OCI-LY1 (cell line): ENCODE data around the gene CTDSPL2.

ENCODE experiments used
- H2AFZ ChIP-seq: fragments of 200-600 bp; sonication (generic), shearing (Covaris generic); 2 replicates; pipeline ENCODE4 v1.6.0; 2014; ENCODE audit warnings: antibody characterized with exemption, mild to moderate bottlenecking, low read length
- H3F3A ChIP-seq: fragments of 200-600 bp; sonication (generic), shearing (Covaris generic); 2 replicates; pipeline ENCODE4 v1.6.0; 2014; ENCODE audit warnings: mild to moderate bottlenecking, antibody characterized with exemption, low read length, moderate library complexity; ENCODE audit not compliant: insufficient read depth
- H3K27ac ChIP-seq: fragments of 200-600 bp; sonication (generic); 2 replicates; pipeline ENCODE4 v1.5.1; 2014; ENCODE audit warnings: low read length, mixed run types, mild to moderate bottlenecking, low read depth; ENCODE audit not compliant: poor library complexity, severe bottlenecking
- H3K27me3 ChIP-seq: fragments of 200-600 bp; sonication (generic); 2 replicates; pipeline ENCODE4 v1.6.0; 2014; ENCODE audit warnings: antibody characterized with exemption, mild to moderate bottlenecking, low read length, moderate library complexity; ENCODE audit not compliant: insufficient read depth
- H3K36me3 ChIP-seq: fragments of 200-600 bp; sonication (generic); 2 replicates; pipeline ENCODE4 v1.6.1; 2014; ENCODE audit warnings: mild to moderate bottlenecking, antibody characterized with exemption, low read length, moderate library complexity, mixed read lengths; ENCODE audit not compliant: insufficient read depth
- H3K4me1 ChIP-seq: fragments of 200-600 bp; sonication (generic); 2 replicates; pipeline ENCODE4 v1.5.1; 2014; ENCODE audit warnings: mild to moderate bottlenecking, low read length, moderate library complexity; ENCODE audit not compliant: insufficient read depth, severe bottlenecking
- H3K4me2 ChIP-seq: fragments of 200-600 bp; sonication (generic), shearing (Covaris generic); 2 replicates; pipeline ENCODE4 v1.6.1; 2014; ENCODE audit warnings: low read length
- H3K4me3 ChIP-seq: fragments of 200-600 bp; sonication (generic); 2 replicates; pipeline ENCODE4 v1.5.1; 2014; ENCODE audit warnings: low read length, low read depth, mild to moderate bottlenecking, mixed read lengths; ENCODE audit not compliant: poor library complexity, severe bottlenecking
- H3K79me2 ChIP-seq: fragments of 200-600 bp; shearing (Covaris generic); 2 replicates; pipeline ENCODE4 v1.6.1; 2016; ENCODE audit warnings: mixed run types, low read length, mixed read lengths; ENCODE audit not compliant: insufficient read depth
- H3K9ac ChIP-seq: fragments of 200-600 bp; sonication (generic), shearing (Covaris generic); 2 replicates; pipeline ENCODE4 v1.6.1; 2014; ENCODE audit warnings: mild to moderate bottlenecking, low read length, mixed read lengths
- H3K9me2 ChIP-seq: fragments of 200-600 bp; sonication (generic), shearing (Covaris generic); 2 replicates; pipeline ENCODE4 v1.6.1; 2014; ENCODE audit warnings: low read depth, mild to moderate bottlenecking, low read length, mixed read lengths
- H3K9me3 ChIP-seq: fragments of 200-600 bp; shearing (Covaris generic); 2 replicates; pipeline ENCODE4 v1.6.1; 2014; ENCODE audit warnings: low read length, mixed read lengths
- H4K20me1 ChIP-seq: fragments of 200-600 bp; sonication (generic), shearing (Covaris generic); 2 replicates; pipeline ENCODE4 v1.6.0; 2016; ENCODE audit warnings: mild to moderate bottlenecking, low read length; ENCODE audit not compliant: insufficient read depth
- CTCF ChIP-seq: fragments of 200-600 bp; sonication (generic), shearing (Covaris generic); IDR thresholded peaks from 2 replicates; pipeline ENCODE4 v1.5.1; 2017; ENCODE audit warnings: mild to moderate bottlenecking, antibody characterized with exemption, low read length, moderate library complexity, mixed read lengths
- EZH2 ChIP-seq: fragments of 200-600 bp; sonication (generic), shearing (Covaris generic); IDR thresholded peaks from 2 replicates; pipeline ENCODE4 v1.8.0; 2017; ENCODE audit warnings: borderline replicate concordance, mixed run types, mild to moderate bottlenecking, antibody characterized with exemption, low read length, moderate library complexity, mixed read lengths

The CTDSPL2 gene

GRCh38 chr15:44519537-44519936 is 92.1 kb downstream of the CTDSPL2 start:
- H3K9me2 ChIP-seq, result no peaks in the 10 kb centered on the region
- no peaks in the 10 kb centered on the region for H4K20me1 ChIP-seq
- H3K4me3 ChIP-seq, result no peak overlapping the region
- H3K4me2 ChIP-seq, result no peak overlapping the region
- H3K36me3 ChIP-seq, result peaks cover 72% of the 10 kb centered on the region
- no peaks in the 10 kb centered on the region for H3F3A ChIP-seq
- H3K27me3 ChIP-seq, result no peaks in the 10 kb centered on the region
- H3K9ac ChIP-seq, result no peak overlapping the region
- no peaks in the 10 kb centered on the region for H3K4me1 ChIP-seq
- H3K27ac ChIP-seq, result no peak overlapping the region
- no peaks in the 10 kb centered on the region for H3K79me2 ChIP-seq
- no peak for TF ChIP-seq EZH2
- TF ChIP-seq CTCF, result no peak
- no peaks in the 10 kb centered on the region for H3K9me3 ChIP-seq
- H2AFZ ChIP-seq, result no peak overlapping the region

- Histone ChIP-seq H3K9me2 (no peaks in the 10 kb centered on the region), H3K4me2 (no peak overlapping the region), H3K27ac (no peak overlapping the region), H3K9ac (no peak overlapping the region), H3K4me1 (no peaks in the 10 kb centered on the region), H3K36me3 (peaks cover 55% of the 10 kb centered on the region), H3K27me3 (no peaks in the 10 kb centered on the region), H3F3A (no peaks in the 10 kb centered on the region), H4K20me1 (no peaks in the 10 kb centered on the region), H3K9me3 (no peaks in the 10 kb centered on the region), H2AFZ (no peak overlapping the region), H3K4me3 (no peak overlapping the region), H3K79me2 (no peaks in the 10 kb centered on the region)
- no peak for TF ChIP-seq EZH2
- no peak for TF ChIP-seq CTCF
Observed at GRCh38 chr15:44525018-44525417, 97.6 kb downstream of the CTDSPL2 start.

- no peak overlapping the region for H2AFZ ChIP-seq
- no peak overlapping the region for H3K9ac ChIP-seq
- H3K4me3 ChIP-seq, result no peak overlapping the region
- H3F3A ChIP-seq, result no peaks in the 10 kb centered on the region
- H4K20me1 ChIP-seq, result no peaks in the 10 kb centered on the region
- H3K27ac ChIP-seq, result no peak overlapping the region
- TF ChIP-seq CTCF (no peak), EZH2 (no peak)
- H3K27me3 ChIP-seq, result no peaks in the 10 kb centered on the region
- no peak overlapping the region for H3K4me2 ChIP-seq
- H3K79me2 ChIP-seq, result no peaks in the 10 kb centered on the region
- H3K9me3 ChIP-seq, result no peaks in the 10 kb centered on the region
- peaks cover 40% of the 10 kb centered on the region for H3K36me3 ChIP-seq
- no peaks in the 10 kb centered on the region for H3K9me2 ChIP-seq
- no peaks in the 10 kb centered on the region for H3K4me1 ChIP-seq
Observed at GRCh38 chr15:44527241-44527640, 99.8 kb downstream of the CTDSPL2 start.
